DOHH2 (cell line): ENCODE measurements around the gene RTRAF.

Experiments
- CTCF ChIP-seq: fragments of 200-600 bp; sonication (generic); IDR thresholded peaks from one replicate; pipeline ENCODE4 v1.5.1; 2014; ENCODE audit warnings: antibody characterized with exemption, mild to moderate bottlenecking, low read depth, low read length; ENCODE audit not compliant: poor library complexity, severe bottlenecking
- EZH2phosphoT487 ChIP-seq: fragments of 200-600 bp; sonication (generic); IDR thresholded peaks from 2 replicates; pipeline ENCODE4 v1.6.1; 2017; ENCODE audit warnings: borderline replicate concordance, mild to moderate bottlenecking, antibody characterized with exemption, low read length, moderate library complexity, mixed read lengths

GRCh38 chr14:52020161-52020714 lies 30.9 kb downstream of the RTRAF start:
- TF ChIP-seq CTCF (no peak), EZH2phosphoT487 (no peak)
